Midbrain (tissue), 1 donor: ENCODE data around the gene GABRR3.
"Not testable (repeated sequence)": the region's sequence is repeated elsewhere in the genome, so short reads cannot be mapped to it uniquely, and the experiment has no call there.

Experiments
- DNase-seq: peaks from one replicate; lab custom pipeline; 2025; lab: John Stamatoyannopoulos, UW

The GABRR3 gene

DNA sequence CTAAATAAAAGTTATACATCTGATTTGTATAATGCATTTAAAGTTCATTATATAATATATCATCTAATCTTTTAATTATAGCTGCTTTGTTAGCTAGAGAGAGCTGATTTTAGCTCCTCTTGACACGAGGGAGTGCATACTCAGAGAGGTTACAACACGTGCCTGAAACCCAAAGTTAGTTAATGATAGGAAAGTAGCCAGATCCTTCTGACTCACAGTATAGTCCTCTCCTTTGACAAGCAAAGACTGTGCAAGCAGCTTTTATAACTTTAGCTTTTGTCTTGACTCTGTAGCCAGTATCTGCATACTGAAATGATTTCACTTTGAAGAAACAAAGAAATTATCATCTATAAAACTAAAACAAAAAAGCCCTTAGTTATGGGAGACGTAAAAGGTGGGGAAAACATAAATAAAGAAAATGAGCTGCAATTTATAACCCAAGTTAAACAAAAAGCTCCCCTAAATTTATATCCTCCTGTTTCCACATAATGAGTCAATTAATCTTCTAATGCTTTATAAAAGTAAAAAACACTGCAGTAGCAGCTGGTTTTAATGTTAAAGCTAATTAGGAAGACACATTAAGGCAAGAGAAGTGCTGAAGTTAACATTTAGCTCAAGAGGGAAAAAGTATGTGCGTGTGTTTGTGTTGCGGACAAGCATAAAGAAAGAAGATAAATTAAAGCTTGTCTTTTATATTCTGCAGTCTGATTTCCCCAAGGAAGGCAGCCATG lies 13.1 kb downstream of the GABRR3 start:
- DNase-seq = no peak

DNA sequence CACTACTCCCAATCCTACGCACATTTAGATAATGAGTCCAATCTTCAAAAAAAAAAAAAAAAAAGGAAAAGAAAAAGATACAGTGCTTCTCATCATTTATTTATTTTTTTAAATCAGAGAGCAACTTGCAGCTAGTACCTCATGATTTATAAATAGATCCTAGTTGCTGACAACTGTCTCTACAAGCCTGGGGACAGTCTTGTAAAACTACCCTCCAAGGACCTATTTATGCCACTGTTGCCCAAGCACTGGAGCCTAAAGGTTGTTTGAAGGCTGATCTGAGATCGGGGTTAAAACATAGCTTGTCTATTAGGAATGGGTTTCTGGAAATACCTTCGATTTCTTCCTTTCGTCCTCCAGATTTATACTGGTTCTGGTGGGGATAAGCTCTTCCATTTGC lies 14.7 kb downstream of the GABRR3 start:
- no peak for DNase-seq

DNA sequence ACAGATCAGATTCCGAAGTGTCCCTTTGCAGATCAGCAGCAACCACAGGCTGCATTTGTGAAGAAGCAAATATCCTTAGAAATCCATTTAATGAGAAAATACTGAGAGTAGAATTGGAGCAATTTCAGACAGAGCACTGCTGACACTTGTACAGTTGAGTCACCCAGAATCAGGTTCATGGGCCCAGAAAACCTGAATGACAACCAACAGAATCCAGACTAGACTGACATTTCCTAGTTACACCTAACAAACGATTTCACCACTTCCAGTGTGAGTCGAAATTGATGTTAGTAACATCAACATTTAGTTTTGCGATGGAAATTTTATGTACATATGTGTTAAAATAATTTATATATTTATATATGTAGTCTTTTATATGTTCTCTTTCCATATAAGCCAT lies 16.8 kb downstream of the GABRR3 start:
- no peak for DNase-seq

DNA sequence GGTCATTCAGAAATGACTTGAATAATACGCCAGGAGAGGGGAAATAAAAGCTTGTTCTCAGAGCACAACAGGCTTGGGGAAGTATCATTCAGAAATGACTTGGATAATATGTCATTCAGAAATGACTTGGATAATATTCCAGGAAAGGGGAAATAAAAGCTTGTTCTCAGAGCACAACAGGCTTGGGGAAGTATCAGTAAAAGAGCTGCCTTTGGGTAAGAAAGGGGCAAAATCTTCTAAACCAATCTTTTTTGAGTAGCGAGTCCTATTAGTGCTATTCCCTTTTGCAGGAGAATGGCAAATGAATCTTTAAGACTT lies 20.9 kb downstream of the GABRR3 start:
- DNase-seq = no peak

DNA sequence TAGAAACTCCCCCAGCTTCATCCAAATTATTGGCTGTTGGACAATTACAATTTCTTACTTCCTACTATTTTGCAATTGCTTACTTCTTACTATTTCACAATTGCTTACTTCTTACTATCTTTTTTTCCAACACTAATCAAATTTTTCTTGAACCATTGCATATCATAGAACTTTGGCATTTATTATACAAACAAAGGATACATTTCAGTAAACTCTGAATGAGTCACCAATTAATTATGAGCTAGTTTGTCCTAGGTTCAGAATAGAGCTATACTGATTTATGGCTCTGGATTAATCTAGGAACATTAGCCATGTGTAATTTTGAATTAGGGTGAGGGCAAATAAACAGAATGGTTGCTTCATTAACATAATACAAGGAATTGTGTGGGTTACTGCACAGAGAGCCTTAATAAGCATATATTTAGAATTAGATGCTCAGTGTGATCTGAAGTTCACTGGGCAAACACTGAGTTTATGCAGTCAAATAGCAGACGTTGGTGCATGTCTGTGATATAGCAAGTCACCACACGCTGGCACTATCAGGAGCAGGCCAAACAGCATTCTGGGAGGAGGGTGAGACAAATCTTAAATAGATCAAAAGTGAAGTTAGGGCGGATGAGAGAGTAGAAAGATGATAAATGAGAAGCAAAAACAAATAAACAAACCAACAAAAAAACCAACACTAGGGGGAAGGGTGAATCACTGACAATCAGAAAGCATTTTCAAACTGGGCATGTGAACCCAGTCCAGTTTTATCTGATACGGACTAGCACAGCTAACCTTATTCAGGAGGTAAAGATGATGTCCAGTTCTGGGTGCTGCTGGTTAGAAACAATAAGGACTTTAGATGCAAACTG lies 21.5 kb downstream of the GABRR3 start:
- no peak for DNase-seq

- no peak for DNase-seq
Observed at GRCh38 chr3:98012979-98013378, 22.1 kb downstream of the GABRR3 start.

- DNase-seq = not testable (repeated sequence)
Observed at GRCh38 chr3:98010883-98011449, 24.1 kb downstream of the GABRR3 start.

DNA sequence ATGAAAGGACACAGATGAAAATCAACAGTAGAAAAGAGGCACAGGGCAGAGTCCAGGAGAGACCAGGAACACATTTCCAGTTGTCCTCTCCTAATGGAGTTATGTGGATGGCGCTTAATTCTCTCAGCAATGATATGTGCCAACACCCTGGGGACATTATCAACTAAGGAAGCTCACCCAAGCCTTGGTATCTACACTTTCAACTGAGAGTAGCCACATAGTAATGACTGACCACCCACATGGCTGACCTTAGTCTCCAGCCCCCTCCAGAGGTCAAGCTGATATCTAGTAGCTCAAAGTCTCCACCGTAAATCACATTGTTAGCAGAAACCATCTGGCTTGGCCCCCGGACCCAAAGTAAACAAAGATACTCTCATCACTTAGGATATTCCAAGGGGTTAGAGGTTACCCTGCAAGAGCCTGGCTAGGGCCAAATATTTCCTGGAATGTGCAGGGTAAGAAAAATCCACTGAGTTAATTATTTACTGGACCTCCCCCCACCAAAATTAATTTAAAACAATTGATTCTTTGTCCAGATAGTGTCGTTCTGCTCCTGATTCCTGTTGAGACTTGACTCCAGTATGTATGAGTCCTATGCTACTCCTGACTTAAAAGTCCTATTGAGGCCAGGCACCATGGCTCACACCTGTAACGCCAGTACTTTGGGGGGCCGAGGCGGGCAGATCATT lies 24.8 kb downstream of the GABRR3 start:
- no peak for DNase-seq

DNA sequence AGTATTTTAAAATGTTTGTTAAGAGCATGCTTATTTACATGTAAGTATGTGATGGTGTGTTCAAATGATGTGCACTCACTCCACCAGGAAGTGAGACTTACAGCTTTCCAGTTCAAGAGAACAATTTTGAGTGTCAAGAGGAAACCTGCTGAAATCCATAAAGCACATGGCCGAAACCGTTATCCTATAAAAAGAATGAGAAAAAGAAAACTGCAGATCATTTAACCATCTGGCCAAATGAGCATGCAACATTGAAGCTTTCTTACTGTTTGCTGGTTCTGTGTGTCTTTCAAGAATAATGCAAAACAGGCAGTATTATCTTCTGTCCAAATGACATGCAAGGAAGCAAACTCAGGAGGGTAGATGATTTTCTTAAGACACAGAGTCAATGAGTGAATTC lies 26.3 kb downstream of the GABRR3 start:
- no peak for DNase-seq

DNA sequence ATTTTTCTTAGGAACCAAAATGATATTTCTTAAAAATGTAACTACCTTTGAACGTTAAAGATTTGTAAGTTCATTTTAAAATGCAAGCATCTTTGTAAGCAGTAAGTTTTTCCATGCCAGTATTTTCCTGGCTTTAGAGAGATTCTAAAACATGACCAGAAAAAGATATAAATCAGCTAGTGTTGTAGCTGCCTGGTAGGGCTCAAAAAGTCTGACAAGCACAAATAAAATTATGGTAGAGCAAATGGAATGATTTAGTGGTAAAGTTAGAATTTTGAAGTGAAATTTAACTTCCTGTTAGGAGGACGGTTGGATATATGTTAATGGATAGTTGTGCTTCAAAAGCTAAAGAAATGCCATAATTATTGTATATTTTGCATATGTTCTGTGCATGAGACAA lies 29.7 kb downstream of the GABRR3 start:
- no peak for DNase-seq

DNA sequence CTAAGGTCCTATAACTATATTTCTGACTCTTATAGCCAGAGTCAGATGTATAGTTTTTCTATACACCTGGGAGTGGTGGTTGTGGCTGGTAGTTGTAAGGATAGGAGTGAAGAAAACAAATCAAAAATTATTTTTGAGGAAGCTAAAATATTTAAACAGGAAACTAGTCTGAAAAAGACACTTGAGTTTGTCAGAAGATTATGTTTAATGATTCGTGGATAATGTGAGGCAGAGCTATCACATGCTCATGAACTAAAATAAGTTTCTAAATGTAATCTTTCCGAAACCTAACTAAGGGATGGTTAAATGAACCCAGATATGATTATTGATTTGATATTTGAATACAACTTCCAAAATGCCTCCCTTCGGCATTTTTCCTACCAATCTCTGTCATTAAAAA lies 30.4 kb downstream of the GABRR3 start:
- DNase-seq = no peak

DNA sequence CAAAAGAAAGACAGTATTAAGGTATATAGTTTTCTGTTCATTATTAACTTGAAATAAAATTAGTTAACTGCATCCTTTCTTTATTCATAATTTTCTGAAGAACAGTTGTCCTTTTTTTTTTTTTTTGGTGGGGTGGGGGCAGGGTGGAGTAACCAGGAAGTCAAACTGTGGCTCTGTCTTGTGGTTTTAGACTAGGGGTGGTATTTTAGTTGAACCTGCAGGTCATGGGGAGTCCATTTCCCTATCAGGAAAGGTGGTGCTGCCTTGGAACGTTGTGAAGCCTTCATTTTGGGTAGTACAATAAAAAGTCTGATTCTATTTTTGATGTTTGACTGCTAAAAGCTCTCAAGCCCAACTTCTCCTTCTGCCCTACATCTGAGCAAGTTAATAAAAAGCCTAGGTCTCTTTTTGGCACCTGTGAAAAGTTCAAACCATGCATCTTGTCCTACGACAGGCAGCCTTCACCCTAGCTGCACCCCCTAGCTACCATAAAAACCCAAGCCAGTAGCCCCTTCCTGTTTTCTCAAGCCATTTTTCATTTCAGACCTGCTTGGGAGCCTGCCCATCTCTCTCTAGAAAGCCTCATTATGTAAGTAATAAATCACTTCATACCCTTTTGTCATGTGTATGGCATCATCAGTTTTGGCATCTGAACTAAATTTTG lies 31.7 kb downstream of the GABRR3 start:
- DNase-seq = no peak

GRCh38 chr3:98002717-98003116 lies 32.4 kb downstream of the GABRR3 start:
- no peak for DNase-seq

GRCh38 chr3:97999994-98000393 lies 35.1 kb downstream of the GABRR3 start:
- DNase-seq = no peak

- DNase-seq = no peak
Observed at GRCh38 chr3:97999103-97999502, 36.0 kb downstream of the GABRR3 start.

DNA sequence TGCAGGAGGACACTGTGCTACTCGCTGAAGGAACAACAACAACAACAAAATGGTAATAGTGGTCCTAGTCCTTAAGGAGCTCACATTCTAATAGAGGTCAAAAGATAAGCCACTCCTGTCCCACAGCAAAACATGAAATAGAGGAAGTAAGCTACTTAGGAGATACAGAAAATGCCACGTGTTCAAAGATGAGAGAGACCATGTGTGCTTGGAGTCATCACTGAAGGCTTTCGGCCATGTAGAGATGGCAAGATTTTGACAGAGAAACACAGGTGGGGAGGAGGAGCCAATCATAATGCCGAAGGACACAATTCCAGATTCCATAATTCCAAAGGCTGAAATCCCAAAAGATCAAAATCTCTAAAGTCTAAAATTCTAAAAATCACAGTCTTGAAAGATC lies 38.1 kb downstream of the GABRR3 start:
- no peak for DNase-seq

GRCh38 chr3:97994328-97994945 lies 40.7 kb downstream of the GABRR3 start:
- DNase-seq = no peak

DNA sequence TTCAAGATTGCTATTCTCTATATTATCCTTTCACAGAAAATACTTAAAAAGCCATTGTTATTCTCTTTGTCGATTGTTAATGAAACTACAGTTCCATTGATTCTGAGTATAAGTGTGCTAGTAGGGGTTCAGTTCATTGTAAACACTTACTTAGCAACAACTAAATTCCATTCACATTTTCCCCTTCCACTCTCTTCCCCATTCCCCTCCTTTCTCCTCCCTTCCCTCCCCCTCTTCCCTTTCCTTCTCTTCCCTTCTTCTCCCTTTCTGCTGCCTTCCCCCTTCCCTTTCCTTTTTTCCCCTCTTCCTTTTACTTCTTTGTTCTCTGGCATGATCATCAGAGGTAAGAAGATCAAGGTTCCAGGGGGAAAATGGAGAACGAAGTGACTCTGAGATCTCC lies 41.6 kb downstream of the GABRR3 start:
- no peak for DNase-seq

DNA sequence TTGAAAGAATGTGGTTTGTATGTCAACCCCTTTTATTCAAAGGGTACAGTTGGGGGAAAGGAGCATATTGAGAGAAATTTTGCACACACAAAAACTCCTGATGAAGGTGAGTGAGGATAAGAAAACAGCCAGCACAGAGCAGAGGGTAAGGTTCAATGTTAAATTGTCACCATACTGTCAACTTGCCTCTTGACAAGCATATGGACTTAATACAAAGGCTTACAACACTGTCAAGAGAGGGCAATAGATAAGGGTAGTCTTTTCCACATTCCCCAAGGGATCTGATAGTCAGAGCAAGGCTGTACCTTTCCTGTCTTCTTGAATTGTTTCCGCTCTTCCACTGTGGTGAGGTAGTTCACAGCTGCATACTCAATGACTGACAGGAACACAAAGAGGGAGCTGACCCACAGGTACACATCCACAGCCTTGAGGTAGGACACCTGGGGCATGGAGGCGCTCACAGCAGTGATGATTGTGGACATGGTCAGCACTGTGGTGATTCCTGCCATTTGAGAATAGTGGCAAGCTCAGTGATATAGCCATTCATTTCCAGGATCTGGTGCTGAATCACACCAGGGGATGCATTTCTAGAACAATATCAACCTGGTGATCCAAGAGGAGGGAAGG lies 42.5 kb downstream of the GABRR3 start:
- no peak for DNase-seq

- DNase-seq = no peak
Observed at GRCh38 chr3:97991293-97991682, 43.8 kb downstream of the GABRR3 start.

DNA sequence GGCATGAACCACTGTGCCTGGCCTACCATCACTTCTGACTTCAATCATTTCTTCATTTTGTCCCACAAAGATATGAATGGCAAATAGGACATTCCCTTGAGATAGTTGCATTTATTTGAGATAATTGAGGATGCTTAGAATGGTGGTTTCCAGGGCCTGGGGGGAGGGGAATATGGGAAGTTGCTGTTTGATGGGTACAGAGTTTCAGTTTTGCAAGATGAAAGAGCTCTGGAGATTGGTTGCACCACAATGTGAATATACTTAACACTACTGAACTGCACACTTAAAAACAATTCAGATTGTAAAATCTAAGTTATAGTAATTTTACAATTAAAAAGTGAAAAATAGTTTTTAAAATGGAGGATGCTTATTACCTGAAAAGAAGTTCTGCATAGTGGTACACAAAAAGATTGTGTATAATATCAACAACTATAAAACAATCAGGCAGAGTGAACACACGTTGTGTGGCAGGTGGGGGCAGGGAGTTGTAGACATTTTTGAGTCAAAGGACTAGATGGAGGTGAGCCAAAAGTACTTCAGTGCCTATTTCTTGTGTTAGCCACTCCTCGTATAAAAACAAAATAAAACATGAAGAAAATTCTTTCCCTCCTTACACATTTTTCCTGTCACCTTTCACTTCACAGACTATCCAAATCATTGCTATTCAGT lies 44.4 kb downstream of the GABRR3 start:
- no peak for DNase-seq
